DLD1 (cell line): ENCODE measurements around the gene TREH.

Experiments used
- in situ Hi-C: cut with HindIII; loops from 2 replicates; pipeline ENCODE4 v1.10.0; 2017; ENCODE audit warnings: low sequenced_read_pairs

Gene TREH

DNA sequence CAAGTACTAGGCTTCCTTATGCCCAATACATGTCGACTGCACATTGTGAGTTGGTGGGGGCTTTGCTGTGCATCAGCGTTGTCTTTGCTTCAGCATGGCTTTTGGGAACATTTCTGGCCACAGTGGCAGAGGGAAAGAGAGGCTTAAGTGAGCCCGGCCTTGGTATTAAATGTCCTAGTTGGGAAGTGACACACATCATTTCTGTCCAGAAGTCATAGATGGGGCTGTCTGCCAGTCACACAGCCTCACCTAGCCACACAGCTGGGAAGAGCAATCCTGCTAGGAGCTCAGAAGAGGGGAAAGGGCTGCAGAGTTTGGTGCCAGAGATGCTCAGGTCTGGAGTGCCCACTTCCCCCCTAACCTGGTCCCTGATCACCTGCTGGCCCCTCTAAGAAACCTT is 27.6 kb downstream of the TREH start:
- in situ Hi-C loops: no loop called here

- in situ Hi-C loops: no loop called here
These were observed 29.1 kb downstream of the TREH start for GRCh38 chr11:118650366-118650765.

DNA sequence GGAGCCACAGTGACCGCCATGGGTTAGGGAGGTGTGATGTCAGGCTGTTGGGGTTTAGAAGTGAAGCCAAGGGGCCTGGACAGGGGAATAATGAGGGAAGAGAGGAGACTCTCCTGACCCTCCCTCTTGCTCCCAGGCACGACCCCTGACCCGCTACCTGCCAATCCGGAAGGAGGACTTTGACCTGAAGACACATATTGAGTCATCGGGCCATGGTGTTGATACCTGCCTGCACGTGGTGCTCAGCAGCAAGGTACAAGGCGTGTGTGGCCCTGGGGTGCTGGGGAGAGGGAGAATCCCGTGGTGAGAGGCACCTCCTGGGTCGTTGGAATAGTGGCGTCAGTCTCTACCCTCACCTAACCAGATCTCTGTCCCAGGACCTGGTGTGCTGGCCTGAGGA is 29.5 kb downstream of the TREH start:
- in situ Hi-C loops: no loop called here

DNA sequence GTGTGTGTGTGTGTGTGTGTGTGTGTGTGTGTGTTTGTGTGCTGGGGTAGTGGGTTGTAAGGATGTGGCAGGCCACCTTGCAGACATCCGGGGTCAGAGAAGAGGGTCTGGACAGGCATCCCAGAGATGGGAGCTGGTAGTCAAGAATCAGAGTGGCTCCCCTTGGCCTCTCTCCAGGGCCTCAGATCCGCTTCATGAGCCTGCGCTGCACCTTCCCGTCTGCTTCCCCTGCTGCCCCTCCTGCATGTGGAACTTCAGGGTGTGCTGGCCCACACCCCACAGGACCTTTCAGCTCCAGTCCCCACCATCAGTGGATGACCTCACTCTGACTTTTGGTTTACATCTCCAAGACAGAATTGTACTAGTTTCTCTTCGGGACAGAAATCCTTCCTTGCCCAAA is 31.2 kb downstream of the TREH start:
- in situ Hi-C loops: no loop called here

DNA sequence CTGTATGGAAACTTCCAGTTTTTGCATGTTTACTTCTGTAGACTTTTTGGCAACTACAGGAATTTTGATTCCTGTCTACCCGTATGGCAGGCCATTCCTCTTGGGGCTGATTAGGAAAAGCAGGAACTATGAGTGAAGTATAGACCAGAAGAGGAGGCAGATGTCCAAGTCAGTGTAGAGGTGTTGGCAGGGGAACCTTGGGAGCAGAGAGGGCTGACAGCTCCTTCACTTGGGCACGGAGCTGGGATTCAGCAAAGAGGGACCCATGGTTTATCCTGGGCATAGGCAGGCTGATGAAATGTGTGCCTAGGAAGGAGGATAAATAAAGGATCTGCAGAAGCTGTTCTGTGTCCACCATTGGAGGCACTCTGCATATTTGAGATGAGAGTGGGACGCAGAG is 33.1 kb downstream of the TREH start:
- in situ Hi-C loops: no loop called here

DNA sequence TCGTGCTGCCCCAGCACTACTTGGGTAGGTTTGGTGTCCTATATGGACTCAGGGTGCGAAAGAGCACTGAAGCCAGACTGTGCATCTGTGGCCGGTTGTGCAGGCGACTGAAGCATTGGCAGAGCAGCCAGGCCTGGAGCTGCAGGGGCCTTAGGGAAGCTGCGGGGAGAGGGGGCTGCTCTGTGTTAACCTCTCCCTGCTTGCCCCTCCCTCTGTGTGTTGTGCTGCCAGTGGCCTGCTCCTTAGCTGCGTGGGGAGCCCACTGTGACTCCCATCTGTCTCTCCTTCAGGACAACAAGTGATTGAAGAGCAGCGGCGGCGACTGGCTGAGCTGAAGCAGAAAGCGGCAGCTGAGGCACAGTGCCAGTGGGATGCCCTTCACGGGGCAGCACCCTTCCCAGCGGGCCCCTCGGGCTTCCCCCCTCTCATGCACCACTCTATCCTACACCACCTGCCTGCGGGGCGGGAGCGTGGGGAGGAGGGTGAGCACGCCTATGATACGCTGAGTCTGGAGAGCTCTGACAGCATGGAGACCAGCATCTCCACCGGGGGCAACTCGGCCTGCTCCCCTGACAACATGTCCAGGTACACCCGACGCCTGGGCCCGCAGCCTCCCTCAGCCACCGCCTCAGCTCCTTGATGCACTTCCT is 34.3 kb downstream of the TREH start:
- in situ Hi-C loops: no loop called here

GRCh38 chr11:118644496-118644895 is 35.0 kb downstream of the TREH start:
- in situ Hi-C loops: no loop called here

GRCh38 chr11:118643995-118644345 is 35.5 kb downstream of the TREH start:
- in situ Hi-C loops: no loop called here

DNA sequence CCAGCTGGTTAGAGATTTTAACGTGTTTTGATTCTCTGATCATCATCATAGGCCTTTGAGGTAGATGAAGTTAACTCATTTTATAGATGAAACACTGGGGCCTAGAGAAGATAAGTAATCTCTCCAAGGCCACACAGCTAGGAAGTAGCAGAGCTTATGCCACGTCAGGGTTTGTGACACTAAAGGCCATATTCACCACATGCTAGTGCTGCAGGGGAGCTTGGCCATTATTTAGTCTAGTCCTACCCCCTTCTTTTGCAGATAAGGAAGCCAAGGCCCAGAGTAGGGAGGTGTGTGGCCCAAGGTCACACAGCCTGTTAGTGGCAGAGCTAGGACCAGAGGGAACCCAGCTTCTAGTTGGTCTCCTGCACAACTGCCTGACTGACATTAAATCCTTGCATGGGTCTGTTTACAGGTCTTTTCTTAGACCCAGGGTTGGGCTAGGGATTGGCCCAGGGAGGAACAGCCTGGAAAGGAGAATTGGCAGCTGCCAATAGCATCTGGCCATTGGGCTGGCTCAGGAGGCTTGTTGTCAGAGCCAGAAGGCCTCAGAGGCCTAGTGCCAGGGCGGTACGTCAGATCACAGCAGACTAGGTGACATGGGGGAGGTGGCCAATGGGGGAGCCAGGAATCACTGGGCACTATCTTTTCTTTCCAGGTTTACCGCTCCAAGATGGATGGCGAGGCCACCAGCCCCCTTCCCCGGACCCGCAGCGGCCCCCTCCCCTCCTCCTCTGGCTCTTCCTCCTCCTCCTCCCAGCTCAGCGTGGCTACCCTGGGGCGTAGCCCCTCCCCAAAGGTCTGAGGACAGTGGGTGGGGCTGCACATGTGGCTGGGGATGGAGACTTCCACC is 36.1 kb downstream of the TREH start:
- in situ Hi-C loops: no loop called here

DNA sequence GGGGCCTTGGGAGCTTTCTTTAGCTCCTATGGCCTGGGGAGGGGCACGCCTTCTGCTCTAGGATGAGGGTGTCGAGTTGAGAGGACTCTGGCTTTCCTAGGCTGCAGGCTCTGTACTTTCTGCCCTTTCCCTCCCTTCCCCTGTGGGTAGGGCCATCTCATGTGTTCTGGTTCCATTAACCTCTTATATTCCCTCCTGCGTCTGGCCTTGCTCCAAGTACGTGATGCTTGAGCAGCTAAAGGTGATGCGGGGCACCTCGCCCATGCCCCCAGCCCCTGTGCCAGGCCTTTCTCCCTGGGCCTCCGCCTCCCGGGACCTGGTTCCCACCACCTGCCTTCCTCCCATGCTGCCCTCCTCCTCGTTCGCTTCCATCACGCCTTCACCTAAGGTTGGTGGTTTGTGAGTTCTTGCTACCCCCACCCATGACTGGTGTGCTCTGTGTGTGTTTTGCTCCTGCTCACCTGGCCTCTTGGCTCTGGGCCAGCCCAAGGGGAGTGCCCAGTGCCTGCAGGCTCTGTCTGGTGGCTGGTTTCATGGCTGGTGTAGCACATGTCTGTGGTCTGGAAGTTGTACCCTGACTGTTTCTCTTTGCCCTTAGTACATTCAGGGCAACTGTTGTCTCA is 37.9 kb downstream of the TREH start:
- in situ Hi-C loops: no loop called here

GRCh38 chr11:118640332-118641154 is 38.9 kb downstream of the TREH start:
- in situ Hi-C loops: no loop called here

DNA sequence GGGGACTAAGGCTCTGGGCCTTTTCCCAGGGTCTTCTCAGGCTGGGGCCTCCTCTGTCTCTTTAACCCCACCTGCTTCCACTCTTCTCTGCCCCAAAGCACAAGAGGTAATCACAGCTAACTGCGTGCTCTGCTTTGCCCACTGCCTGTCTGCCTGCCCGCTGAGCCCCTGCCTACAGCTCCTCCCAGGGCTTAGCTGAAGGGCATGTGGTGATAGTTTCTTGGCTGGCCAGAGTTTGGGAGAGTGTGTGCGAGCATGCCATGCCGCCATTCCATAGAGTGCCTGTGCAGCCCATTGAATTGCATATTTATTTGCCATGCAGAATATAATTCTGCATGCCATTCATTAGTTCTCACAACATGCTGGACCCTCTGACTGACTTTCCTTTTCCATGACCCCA is 39.6 kb downstream of the TREH start:
- in situ Hi-C loops: no loop called here

- in situ Hi-C loops: no loop called here
These were observed 40.7 kb downstream of the TREH start for GRCh38 chr11:118638726-118639125.

- in situ Hi-C loops: no loop called here
These were observed 42.7 kb downstream of the TREH start for GRCh38 chr11:118636569-118637290.

- in situ Hi-C loops: no loop called here
These were observed 43.8 kb downstream of the TREH start for GRCh38 chr11:118635642-118636041.

- in situ Hi-C loops: no loop called here
These were observed 44.2 kb downstream of the TREH start for GRCh38 chr11:118635237-118635591.

GRCh38 chr11:118634431-118635236 is 44.8 kb downstream of the TREH start:
- in situ Hi-C loops: no loop called here

GRCh38 chr11:118633979-118634378 is 45.5 kb downstream of the TREH start:
- in situ Hi-C loops: no loop called here

DNA sequence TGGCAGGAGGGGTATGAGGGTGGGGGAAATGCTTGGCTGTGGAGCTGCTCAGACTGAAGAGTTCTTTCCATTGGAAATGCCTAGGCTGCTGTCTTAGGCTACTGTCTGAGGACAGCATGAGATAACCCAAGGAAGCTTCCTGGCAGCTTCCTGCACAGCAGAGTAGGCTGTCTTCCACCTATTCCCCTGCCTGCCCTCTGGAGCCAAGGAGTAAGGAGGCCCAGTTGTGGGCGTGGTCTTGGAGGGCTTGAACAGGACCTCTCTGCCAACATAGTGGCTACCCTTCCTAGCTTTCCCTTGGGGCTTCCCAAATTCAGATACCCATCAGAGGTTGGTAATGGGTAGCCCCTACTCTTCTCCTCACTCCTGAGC is 46.1 kb downstream of the TREH start:
- in situ Hi-C loops: no loop called here
